GM19099 (cell line): ENCODE measurements around the gene CEACAM5.

Experiments
- POLR2A ChIP-seq: IDR thresholded peaks from 3 replicates; pipeline ENCODE4 v1.6.1; 2011; ENCODE audit warnings: low read depth; ENCODE audit not compliant: insufficient read length; ENCODE audit errors: extremely low read depth

CEACAM5 gene

DNA sequence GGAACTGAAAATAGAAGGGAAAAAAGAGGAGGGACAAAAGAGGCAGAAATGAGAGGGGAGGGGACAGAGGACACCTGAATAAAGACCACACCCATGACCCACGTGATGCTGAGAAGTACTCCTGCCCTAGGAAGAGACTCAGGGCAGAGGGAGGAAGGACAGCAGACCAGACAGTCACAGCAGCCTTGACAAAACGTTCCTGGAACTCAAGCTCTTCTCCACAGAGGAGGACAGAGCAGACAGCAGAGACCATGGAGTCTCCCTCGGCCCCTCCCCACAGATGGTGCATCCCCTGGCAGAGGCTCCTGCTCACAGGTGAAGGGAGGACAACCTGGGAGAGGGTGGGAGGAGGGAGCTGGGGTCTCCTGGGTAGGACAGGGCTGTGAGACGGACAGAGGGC lies at the start of gene CEACAM5:
Gene CEACAM5, plus strand, starts transcription at position 146 of the 400 bp plus-strand sequence. Its CDS starts 106 bp downstream, at position 252.
- TF ChIP-seq POLR2A = no peak

DNA sequence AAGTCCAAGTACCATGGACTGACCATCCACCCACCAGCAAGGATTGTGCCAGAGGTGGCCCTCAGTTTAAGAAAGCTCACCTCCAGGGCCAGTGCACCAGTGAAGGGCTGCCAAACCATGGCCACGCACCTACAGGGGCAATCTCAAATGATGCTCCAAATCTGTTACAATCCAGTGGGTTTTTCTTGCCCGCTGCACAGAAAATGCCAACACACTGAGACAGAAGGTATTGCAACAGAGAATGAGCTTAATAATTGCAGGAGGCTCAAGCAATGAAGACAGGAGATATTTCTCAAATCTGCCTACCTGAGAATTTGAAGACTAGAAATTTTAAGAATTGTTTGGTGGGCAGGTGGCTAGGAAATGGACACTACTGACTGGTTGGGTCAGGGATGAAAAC lies 42.4 kb upstream of the CEACAM5 start:
- TF ChIP-seq POLR2A = no peak

GRCh38 chr19:41668315-41668714 lies 40.1 kb upstream of the CEACAM5 start:
- no peak for TF ChIP-seq POLR2A

DNA sequence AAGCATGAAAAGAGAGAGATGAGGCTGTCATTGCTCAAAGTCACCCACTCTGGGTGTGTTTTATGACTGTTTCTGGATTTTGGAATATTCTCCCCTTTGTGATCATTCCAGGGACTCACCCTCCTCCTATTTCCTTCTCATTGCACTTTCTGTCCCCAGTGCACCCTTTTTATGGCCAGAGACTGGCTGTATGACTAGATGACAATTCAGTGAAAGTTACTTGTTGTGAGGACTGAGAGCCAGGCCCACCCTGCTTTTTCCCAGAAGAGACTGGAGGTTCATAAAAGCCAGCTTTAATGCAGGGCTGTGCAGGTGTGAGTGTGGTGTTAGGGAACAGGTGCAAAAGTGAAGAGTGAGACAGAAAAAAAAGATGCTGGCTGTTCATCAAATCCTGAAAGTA lies 37.7 kb upstream of the CEACAM5 start:
- no peak for TF ChIP-seq POLR2A

DNA sequence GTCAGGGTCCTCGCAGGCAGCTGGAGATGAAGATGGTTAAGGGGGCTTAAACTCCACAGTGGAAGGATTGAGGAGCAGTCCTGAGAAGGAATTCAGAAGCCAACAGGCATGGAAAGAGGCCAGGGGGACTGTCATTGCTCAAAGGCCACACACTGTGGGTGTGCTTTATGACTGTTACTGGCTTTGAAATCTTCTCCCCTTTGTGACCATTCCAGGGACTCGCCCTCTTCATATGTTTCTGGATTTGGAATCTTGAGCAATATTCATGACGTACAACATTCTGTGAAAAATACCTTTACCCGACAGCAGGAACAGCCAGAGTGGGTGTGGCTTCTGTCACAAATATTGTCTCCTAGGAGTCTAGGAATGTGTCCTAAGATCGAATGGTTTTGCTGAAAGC lies 36.9 kb upstream of the CEACAM5 start:
- TF ChIP-seq POLR2A = no peak

GRCh38 chr19:41682437-41682836 lies 26.0 kb upstream of the CEACAM5 start:
- no peak for TF ChIP-seq POLR2A

DNA sequence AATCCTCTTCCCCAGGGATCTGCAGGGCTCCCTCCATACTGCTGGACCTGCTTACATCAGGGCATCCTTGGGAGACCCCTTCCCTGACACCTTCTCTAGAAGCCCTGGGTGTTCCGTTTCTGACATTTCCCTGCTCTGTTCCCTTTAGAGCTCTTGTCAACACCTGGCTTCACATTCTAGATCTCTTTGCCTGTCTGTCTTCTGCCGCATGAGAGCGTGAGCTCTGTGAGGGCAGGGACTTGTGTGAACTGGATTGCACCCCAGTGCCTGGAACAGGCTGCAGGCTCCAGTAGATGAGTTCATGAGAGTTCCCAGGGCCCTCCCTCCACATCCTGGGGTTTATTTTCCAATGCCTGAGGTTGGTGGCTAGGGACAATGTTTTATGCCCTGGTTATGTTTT lies 21.0 kb upstream of the CEACAM5 start:
- no peak for TF ChIP-seq POLR2A

- TF ChIP-seq POLR2A = no peak
Measured at GRCh38 chr19:41688098-41688497, 20.3 kb upstream of the CEACAM5 start, which contains the start of gene CEACAM7. CEACAM7 (minus strand) TSS chr19:41688270; CDS start chr19:41688165, 105 bp downstream.

GRCh38 chr19:41688687-41689086 lies 19.7 kb upstream of the CEACAM5 start:
- TF ChIP-seq POLR2A = no peak

DNA sequence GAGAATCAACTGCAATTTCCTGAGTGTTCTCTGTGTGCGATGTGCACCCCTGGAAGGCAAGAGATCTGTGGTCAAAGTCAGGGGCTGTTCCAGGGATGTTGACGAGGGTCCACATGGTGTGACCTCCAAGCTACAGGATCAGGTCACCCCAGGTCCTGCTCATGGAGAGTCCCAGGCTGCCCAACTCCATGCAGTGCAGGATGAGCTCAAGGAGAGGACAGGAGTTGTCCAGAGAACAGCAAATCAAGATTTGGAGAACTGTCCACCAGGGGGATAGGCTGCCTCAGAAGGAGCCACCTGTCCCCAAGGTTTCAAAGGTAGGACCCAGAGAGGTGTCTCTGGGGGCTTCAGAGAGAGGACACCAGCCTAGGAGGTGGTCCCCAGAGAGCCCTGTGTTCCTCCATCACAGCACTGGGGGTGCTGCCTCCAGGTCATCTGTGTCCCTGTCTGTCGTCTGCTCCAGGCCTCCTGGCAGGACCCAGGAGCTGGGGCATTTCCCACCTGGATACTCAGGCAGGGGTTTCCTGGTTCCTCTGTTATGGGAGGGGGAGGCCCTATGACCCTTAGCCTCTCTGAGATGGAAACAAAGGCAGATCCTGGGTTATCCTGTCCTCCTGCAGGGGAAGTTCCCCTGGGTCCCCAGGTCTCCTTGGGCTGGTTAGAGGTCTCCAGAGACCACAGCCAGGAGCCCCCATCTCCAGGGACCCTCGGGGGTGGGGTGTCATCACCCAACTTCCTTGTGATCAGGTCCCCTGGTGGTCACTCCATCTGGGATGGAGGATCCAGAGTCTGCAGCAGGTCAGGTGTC lies 18.2 kb upstream of the CEACAM5 start:
- TF ChIP-seq POLR2A = no peak

DNA sequence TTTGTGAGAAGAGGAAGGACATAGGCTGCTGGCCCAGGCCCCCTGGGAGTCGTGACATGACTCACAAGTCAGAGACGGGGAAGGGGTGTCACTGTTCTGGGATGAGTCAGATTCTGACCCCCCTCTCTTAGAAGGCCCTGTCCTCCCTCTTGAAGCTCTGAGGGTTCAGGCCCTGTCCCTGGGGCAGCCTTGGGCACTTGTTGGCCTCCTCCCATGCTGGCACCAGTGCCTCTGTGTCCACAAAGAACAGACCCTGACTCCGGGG lies 17.7 kb upstream of the CEACAM5 start:
- TF ChIP-seq POLR2A = no peak

DNA sequence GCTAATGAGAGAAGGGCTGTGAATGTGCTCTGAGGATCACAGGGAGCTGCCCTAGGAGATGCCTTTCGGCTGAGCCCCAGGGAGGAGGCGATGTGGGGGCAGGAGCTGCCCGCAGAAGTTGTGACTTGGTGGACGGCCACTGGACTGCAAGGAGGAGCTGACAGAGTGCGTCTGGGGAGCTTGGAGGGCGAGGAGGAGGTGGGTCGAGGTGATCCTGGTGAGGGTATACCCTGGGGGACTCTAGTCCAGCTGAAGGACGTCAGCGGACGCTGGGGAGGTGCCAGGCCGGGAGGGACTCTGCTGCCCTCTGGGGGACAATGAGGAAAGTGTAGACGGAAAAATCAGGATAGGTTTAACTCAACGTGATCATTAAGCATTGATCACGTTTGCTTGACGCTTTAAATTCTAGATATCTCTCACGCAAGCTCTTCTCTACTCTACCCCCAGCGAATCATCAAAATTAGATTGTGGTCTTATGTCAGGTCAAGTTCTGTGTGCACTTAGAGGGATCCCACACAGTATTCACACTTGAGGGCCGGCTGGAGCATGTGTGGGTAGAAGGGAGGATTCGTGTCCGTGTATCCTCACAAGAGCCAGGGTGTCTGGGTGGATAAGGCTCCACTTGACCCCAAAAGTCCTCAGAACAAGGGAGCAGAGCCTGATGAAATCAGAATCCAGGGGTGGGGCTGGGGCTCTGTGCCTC lies 17.0 kb upstream of the CEACAM5 start:
- TF ChIP-seq POLR2A = no peak

- TF ChIP-seq POLR2A = no peak
Measured at GRCh38 chr19:41694196-41694595, 14.2 kb upstream of the CEACAM5 start.

DNA sequence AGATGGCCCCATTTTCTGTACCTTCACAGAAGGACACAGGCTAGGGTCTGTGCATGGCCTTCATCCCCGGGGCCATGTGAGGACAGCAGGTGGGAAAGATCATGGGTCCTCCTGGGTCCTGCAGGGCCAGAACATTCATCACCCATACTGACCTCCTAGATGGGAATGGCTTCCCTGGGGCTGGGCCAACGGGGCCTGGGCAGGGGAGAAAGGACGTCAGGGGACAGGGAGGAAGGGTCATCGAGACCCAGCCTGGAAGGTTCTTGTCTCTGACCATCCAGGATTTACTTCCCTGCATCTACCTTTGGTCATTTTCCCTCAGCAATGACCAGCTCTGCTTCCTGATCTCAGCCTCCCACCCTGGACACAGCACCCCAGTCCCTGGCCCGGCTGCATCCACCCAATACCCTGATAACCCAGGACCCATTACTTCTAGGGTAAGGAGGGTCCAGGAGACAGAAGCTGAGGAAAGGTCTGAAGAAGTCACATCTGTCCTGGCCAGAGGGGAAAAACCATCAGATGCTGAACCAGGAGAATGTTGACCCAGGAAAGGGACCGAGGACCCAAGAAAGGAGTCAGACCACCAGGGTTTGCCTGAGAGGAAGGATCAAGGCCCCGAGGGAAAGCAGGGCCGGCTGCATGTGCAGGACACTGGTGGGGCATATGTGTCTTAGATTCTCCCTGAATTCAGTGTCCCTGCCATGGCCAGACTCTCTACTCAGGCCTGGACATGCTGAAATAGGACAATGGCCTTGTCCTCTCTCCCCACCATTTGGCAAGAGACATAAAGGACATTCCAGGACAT lies 13.4 kb upstream of the CEACAM5 start:
- TF ChIP-seq POLR2A = no peak

DNA sequence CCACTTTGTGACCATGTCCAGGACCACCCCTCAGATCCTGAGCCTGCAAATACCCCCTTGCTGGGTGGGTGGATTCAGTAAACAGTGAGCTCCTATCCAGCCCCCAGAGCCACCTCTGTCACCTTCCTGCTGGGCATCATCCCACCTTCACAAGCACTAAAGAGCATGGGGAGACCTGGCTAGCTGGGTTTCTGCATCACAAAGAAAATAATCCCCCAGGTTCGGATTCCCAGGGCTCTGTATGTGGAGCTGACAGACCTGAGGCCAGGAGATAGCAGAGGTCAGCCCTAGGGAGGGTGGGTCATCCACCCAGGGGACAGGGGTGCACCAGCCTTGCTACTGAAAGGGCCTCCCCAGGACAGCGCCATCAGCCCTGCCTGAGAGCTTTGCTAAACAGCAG lies 12.7 kb upstream of the CEACAM5 start:
- no peak for TF ChIP-seq POLR2A
